HepG2 (cell line): Measurements from ENCODE around the gene CCDC170. TPM values are rescaled to one million over a fixed set of nuclear protein-coding genes. Genes with fewer than 3 reads are reported as not detected.
A peak's percentile ranks its signal among the peaks of the same experiment; 100 is the strongest.

Experiments used
- CBX5 ChIP-seq: sonication (generic); formaldehyde crosslinking; IDR thresholded peaks from 2 replicates; pipeline ENCODE4 v1.4.0; 2020; ENCODE audit warnings: missing genetic modification reagents, borderline replicate concordance
- CENPT ChIP-seq: sonication (generic); formaldehyde crosslinking; IDR thresholded peaks from 2 replicates; pipeline ENCODE4 v1.8.0; 2022; ENCODE audit warnings: low read depth, mild to moderate bottlenecking, moderate library complexity, missing genetic modification reagents
- SIX4 ChIP-seq: sonication (generic); formaldehyde crosslinking; IDR thresholded peaks from 2 replicates; pipeline ENCODE4 v1.4.0; 2020; ENCODE audit warnings: missing genetic modification reagents
- SMARCE1 ChIP-seq: fragments of 450-650 bp; IDR thresholded peaks from 2 replicates; pipeline ENCODE4 v1.6.1; 2017; ENCODE audit warnings: borderline replicate concordance
- SSRP1 ChIP-seq: IDR thresholded peaks from 2 replicates; pipeline ENCODE4 v1.6.1; 2016; ENCODE audit warnings: control low read depth
- ZNF234 ChIP-seq: sonication (generic); formaldehyde crosslinking; conservative IDR thresholded peaks from 2 replicates; pipeline ENCODE4 v1.5.1; 2020; ENCODE audit warnings: mild to moderate bottlenecking, missing genetic modification reagents
- ZNF34 ChIP-seq: sonication (generic); formaldehyde crosslinking; IDR thresholded peaks from 2 replicates; pipeline ENCODE4 v1.4.0; 2020; ENCODE audit warnings: mild to moderate bottlenecking, missing genetic modification reagents, borderline replicate concordance
- ZNF44 ChIP-seq: sonication (generic); formaldehyde crosslinking; IDR thresholded peaks from 2 replicates; pipeline ENCODE4 v1.5.1; 2020; ENCODE audit warnings: mild to moderate bottlenecking, missing genetic modification reagents
- ZNF567 ChIP-seq: sonication (generic); formaldehyde crosslinking; IDR thresholded peaks from 2 replicates; pipeline ENCODE4 v1.8.1; 2023; ENCODE audit warnings: mild to moderate bottlenecking, missing genetic modification reagents, borderline replicate concordance
- ZNF710 ChIP-seq: sonication (generic); formaldehyde crosslinking; IDR thresholded peaks from 2 replicates; pipeline ENCODE4 v1.5.0; 2020; ENCODE audit warnings: mild to moderate bottlenecking, missing genetic modification reagents, borderline replicate concordance
- ZNF746 ChIP-seq: sonication (generic); formaldehyde crosslinking; IDR thresholded peaks from 2 replicates; pipeline ENCODE4 v1.8.0; 2022; ENCODE audit warnings: mild to moderate bottlenecking, missing genetic modification reagents
- ZSCAN20 ChIP-seq: sonication (generic); formaldehyde crosslinking; IDR thresholded peaks from 2 replicates; pipeline ENCODE4 v1.4.0; 2020; ENCODE audit warnings: missing genetic modification reagents, mild to moderate bottlenecking, borderline replicate concordance
- ZSCAN9 ChIP-seq: IDR thresholded peaks from 2 replicates; pipeline ENCODE4 v1.6.1; 2016; ENCODE audit warnings: borderline replicate concordance
- polyA plus RNA-seq, 8 experiments: library from polyadenylated mRNA; depleted of rRNA in 3 of 8; stranded (reverse) in 7 of 8; unstranded in 1 of 8; fragments of >200 nt; fragmentation: Illumina TruSeq in 4 of 8; extraction: Trizol in 4 of 8; gene quantifications; 2 replicates each; pipeline versions ENCODE4 v1.2.1 to v1.2.3, GENCODE V29; 2011 to 2016; ENCODE audit warnings: low read depth in 4 of 8, missing spikeins in 1 of 8, mixed read lengths in 1 of 8; ENCODE audit not compliant: insufficient read depth in 1 of 8
- total RNA-seq, 5 experiments: library from RNA; depleted of rRNA; stranded (reverse); fragments of >200 nt; fragmentation: Illumina TruSeq; extraction: Trizol; gene quantifications; 2 replicates each; pipeline ENCODE4 v1.2.3, GENCODE V29; 2016; ENCODE audit warnings: low read depth in 1 of 5
- TF ChIP-seq, protein P1 (sequence below): IDR thresholded peaks from 2 replicates; pipeline ENCODE4 v1.6.1; 2016; ENCODE audit warnings: low read depth, missing genetic modification reagents, missing compliant biosample characterization
- TF ChIP-seq, protein P2 (sequence below): sonication (generic); formaldehyde crosslinking; IDR thresholded peaks from 2 replicates; pipeline ENCODE4 v1.4.0; 2020; ENCODE audit warnings: missing genetic modification reagents
- TF ChIP-seq, protein P3 (sequence below): sonication (generic); formaldehyde crosslinking; IDR thresholded peaks from 2 replicates; pipeline ENCODE4 v1.8.0; 2022; ENCODE audit warnings: mild to moderate bottlenecking, missing genetic modification reagents, moderate library complexity
- TF ChIP-seq, protein P4 (sequence below): sonication (generic); formaldehyde crosslinking; conservative IDR thresholded peaks from 2 replicates; pipeline ENCODE4 v1.8.1; 2023; ENCODE audit warnings: missing genetic modification reagents
- TF ChIP-seq, protein P5 (sequence below): sonication (generic); formaldehyde crosslinking; IDR thresholded peaks from 2 replicates; pipeline ENCODE4 v1.4.0; 2020; ENCODE audit warnings: missing genetic modification reagents

The CCDC170 gene
- total and polyA plus RNA-seq, 2 of the 13 experiments (the other 11 are each of a cell fraction or from before 2014, with no cell fraction given): 0.90 to 5.1 TPM

DNA sequence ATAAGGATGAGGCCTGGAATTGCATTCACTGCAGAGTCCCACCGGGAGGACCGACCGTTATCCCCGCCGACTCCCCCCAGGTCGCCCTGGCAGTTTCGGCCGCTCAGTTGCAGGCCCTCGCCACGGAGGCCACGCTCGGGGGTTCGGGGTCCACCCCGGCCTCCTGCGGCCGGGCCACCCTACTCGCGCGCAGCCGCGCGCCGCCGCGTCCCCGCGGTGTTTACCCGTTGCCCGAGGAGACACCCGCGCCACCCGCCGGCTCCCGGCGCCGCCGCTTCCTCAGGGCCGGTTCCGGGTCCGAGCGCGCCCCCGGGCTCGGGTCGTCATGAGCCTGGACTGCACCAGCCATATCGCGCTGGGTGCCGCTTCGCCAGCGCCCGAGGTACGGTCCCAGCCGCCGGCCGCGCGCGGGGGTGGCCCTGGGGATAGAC lies at the start of gene CCDC170 (continued):
- TF ChIP-seq, protein P1, sequence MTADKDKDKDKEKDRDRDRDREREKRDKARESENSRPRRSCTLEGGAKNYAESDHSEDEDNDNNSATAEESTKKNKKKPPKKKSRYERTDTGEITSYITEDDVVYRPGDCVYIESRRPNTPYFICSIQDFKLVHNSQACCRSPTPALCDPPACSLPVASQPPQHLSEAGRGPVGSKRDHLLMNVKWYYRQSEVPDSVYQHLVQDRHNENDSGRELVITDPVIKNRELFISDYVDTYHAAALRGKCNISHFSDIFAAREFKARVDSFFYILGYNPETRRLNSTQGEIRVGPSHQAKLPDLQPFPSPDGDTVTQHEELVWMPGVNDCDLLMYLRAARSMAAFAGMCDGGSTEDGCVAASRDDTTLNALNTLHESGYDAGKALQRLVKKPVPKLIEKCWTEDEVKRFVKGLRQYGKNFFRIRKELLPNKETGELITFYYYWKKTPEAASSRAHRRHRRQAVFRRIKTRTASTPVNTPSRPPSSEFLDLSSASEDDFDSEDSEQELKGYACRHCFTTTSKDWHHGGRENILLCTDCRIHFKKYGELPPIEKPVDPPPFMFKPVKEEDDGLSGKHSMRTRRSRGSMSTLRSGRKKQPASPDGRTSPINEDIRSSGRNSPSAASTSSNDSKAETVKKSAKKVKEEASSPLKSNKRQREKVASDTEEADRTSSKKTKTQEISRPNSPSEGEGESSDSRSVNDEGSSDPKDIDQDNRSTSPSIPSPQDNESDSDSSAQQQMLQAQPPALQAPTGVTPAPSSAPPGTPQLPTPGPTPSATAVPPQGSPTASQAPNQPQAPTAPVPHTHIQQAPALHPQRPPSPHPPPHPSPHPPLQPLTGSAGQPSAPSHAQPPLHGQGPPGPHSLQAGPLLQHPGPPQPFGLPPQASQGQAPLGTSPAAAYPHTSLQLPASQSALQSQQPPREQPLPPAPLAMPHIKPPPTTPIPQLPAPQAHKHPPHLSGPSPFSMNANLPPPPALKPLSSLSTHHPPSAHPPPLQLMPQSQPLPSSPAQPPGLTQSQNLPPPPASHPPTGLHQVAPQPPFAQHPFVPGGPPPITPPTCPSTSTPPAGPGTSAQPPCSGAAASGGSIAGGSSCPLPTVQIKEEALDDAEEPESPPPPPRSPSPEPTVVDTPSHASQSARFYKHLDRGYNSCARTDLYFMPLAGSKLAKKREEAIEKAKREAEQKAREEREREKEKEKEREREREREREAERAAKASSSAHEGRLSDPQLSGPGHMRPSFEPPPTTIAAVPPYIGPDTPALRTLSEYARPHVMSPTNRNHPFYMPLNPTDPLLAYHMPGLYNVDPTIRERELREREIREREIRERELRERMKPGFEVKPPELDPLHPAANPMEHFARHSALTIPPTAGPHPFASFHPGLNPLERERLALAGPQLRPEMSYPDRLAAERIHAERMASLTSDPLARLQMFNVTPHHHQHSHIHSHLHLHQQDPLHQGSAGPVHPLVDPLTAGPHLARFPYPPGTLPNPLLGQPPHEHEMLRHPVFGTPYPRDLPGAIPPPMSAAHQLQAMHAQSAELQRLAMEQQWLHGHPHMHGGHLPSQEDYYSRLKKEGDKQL (CRISPR knock-in tag): no peak
- TF ChIP-seq SMARCE1: no peak
- peak; percentile 18; the same call in 1 of the 2 replicates for TF ChIP-seq ZSCAN9 (CRISPR knock-in tag)
- 0 out of 2 replicates have a peak, but pooled peaks have one; percentile 26 for TF ChIP-seq ZNF710
- no peak for TF ChIP-seq SIX4 (CRISPR knock-in tag)
- TF ChIP-seq ZSCAN20: peak; percentile 79
- TF ChIP-seq ZNF567: peak; percentile 95
- TF ChIP-seq, protein P2, sequence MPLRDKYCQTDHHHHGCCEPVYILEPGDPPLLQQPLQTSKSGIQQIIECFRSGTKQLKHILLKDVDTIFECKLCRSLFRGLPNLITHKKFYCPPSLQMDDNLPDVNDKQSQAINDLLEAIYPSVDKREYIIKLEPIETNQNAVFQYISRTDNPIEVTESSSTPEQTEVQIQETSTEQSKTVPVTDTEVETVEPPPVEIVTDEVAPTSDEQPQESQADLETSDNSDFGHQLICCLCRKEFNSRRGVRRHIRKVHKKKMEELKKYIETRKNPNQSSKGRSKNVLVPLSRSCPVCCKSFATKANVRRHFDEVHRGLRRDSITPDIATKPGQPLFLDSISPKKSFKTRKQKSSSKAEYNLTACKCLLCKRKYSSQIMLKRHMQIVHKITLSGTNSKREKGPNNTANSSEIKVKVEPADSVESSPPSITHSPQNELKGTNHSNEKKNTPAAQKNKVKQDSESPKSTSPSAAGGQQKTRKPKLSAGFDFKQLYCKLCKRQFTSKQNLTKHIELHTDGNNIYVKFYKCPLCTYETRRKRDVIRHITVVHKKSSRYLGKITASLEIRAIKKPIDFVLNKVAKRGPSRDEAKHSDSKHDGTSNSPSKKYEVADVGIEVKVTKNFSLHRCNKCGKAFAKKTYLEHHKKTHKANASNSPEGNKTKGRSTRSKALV (CRISPR knock-in tag): peak; percentile 76
- 0 out of 2 replicates have a peak, but pooled peaks have one; percentile 19 for TF ChIP-seq ZNF746 (CRISPR knock-in tag)
- TF ChIP-seq SSRP1 (CRISPR knock-in tag): no peak
- TF ChIP-seq CBX5 (CRISPR knock-in tag): no peak
- no peak for TF ChIP-seq ZNF44
- TF ChIP-seq ZNF34 (CRISPR knock-in tag): 0 out of 2 replicates have a peak, but pooled peaks have one; percentile 62
- TF ChIP-seq, protein P3, sequence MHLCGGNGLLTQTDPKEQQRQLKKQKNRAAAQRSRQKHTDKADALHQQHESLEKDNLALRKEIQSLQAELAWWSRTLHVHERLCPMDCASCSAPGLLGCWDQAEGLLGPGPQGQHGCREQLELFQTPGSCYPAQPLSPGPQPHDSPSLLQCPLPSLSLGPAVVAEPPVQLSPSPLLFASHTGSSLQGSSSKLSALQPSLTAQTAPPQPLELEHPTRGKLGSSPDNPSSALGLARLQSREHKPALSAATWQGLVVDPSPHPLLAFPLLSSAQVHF (CRISPR knock-in tag): peak; percentile 61; the same call in 1 of the 2 replicates
- 0 out of 2 replicates have a peak, but pooled peaks have one; percentile 29 for TF ChIP-seq CENPT (CRISPR knock-in tag)
- TF ChIP-seq, protein P4, sequence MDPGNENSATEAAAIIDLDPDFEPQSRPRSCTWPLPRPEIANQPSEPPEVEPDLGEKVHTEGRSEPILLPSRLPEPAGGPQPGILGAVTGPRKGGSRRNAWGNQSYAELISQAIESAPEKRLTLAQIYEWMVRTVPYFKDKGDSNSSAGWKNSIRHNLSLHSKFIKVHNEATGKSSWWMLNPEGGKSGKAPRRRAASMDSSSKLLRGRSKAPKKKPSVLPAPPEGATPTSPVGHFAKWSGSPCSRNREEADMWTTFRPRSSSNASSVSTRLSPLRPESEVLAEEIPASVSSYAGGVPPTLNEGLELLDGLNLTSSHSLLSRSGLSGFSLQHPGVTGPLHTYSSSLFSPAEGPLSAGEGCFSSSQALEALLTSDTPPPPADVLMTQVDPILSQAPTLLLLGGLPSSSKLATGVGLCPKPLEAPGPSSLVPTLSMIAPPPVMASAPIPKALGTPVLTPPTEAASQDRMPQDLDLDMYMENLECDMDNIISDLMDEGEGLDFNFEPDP (CRISPR knock-in tag): no peak
- TF ChIP-seq ZNF234 (CRISPR knock-in tag): 0 out of 2 replicates have a peak, but pooled peaks have one; percentile 48
- TF ChIP-seq, protein P5, sequence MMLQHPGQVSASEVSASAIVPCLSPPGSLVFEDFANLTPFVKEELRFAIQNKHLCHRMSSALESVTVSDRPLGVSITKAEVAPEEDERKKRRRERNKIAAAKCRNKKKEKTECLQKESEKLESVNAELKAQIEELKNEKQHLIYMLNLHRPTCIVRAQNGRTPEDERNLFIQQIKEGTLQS: peak; percentile 4; the same call in 1 of the 2 replicates
